B cell (primary cell): ENCODE data around the gene HDAC11. TPM values are rescaled to one million over a fixed set of nuclear protein-coding genes. Genes with fewer than 3 reads are reported as not detected.

Experiments
- ATAC-seq: fragments of 200-7000 bp; cut with Tn5 transposase; one replicate; pipeline ENCODE4 v1.10.0; 2021; ENCODE audit warnings: low read depth, mild to moderate bottlenecking, moderate number of reproducible peaks, moderate library complexity
- CTCF ChIA-PET: fragments of 350-600 bp; sonication (Branson Sonifier 250); formaldehyde crosslinking; loops from one replicate; lab custom pipeline; 2021; ENCODE audit warnings: antibody characterized with exemption, inconsistent platforms; lab: Charles Lee
- POLR2A ChIA-PET: fragments of 350-600 bp; sonication (Branson Sonifier 250); formaldehyde crosslinking; loops from one replicate; lab custom pipeline; 2021; ENCODE audit warnings: antibody characterized with exemption; lab: Charles Lee
- DNase-seq: peaks from one replicate; pipeline ENCODE4 v3.0.0; 2013
- H2AFZ ChIP-seq: 2 replicates; pipeline ENCODE4 v1.6.1; 2012; ENCODE audit warnings: mild to moderate bottlenecking, low read depth, low read length; ENCODE audit not compliant: insufficient read depth, poor library complexity, severe bottlenecking
- H3K27ac ChIP-seq, 2 donors: 1 replicate in 1 of 2; 2 replicates in 1 of 2; pipeline ENCODE4 v1.5.1; 2012 to 2013; ENCODE audit warnings: low read length in 2 of 2, mild to moderate bottlenecking in 2 of 2, moderate library complexity in 1 of 2
- H3K27me3 ChIP-seq, 4 experiments: fragments of 200-600 bp in 1 of 4; sonication (generic) in 1 of 4; replicated peaks in 1 of 4; 1 replicate in 2 of 4; 2 replicates in 2 of 4; pipeline versions ENCODE4 v1.6.1 to v1.7.0; 2013 to 2016; ENCODE audit warnings: low read length in 3 of 4, mild to moderate bottlenecking in 2 of 4, mixed read lengths in 1 of 4, moderate library complexity in 1 of 4; ENCODE audit not compliant: insufficient read depth in 4 of 4, control insufficient read depth in 3 of 4; ENCODE audit errors: control extremely low read depth in 1 of 4
- H3K36me3 ChIP-seq, 2 experiments: replicated peaks in 1 of 2; 1 replicate in 1 of 2; 2 replicates in 1 of 2; pipeline versions ENCODE4 v1.6.1 to v1.7.1; 2013; ENCODE audit warnings: low read length in 1 of 2; ENCODE audit not compliant: insufficient read depth in 2 of 2, control insufficient read depth in 1 of 2; ENCODE audit errors: control extremely low read depth in 1 of 2, extremely low read depth in 1 of 2
- H3K4me1 ChIP-seq, 2 donors: fragments of 200-600 bp in 1 of 2; sonication (generic) in 1 of 2; 1 replicate in 1 of 2; 2 replicates in 1 of 2; pipeline versions ENCODE4 v1.5.1 to v1.6.1; 2013 to 2017; ENCODE audit warnings: low read length in 2 of 2; ENCODE audit not compliant: control insufficient read depth in 2 of 2, insufficient read depth in 2 of 2
- H3K4me2 ChIP-seq: replicated peaks from 2 replicates; pipeline ENCODE3; 2012; ENCODE audit warnings: mild to moderate bottlenecking, low read depth, low read length; ENCODE audit not compliant: poor library complexity, severe bottlenecking
- H3K4me3 ChIP-seq, 5 experiments: fragments of 200-600 bp in 1 of 5; sonication (generic) in 1 of 5; 1 replicate in 3 of 5; 2 replicates in 2 of 5; pipeline versions ENCODE4 v1.5.1 to v1.7.0; 2011 to 2016; ENCODE audit warnings: low read length in 4 of 5, mild to moderate bottlenecking in 4 of 5, low read depth in 2 of 5, control low read depth in 1 of 5, moderate library complexity in 1 of 5; ENCODE audit not compliant: insufficient read depth in 1 of 5; ENCODE audit errors: control extremely low read depth in 1 of 5, extremely low read depth in 1 of 5
- H3K79me2 ChIP-seq: fragments of 200-600 bp; sonication (generic); one replicate; pipeline ENCODE4 v1.6.0; 2016; ENCODE audit warnings: low read length; ENCODE audit not compliant: control insufficient read depth, insufficient read depth
- H3K9ac ChIP-seq: fragments of 200-600 bp; sonication (generic); 2 replicates; pipeline ENCODE4 v1.6.1; 2017; ENCODE audit warnings: mild to moderate bottlenecking, low read length, moderate library complexity
- H3K9me3 ChIP-seq, 3 donors: one replicate each; pipeline versions ENCODE4 v1.6.1 to v1.7.1; 2013; ENCODE audit warnings: low read length in 2 of 3; ENCODE audit not compliant: control insufficient read depth in 2 of 3, insufficient read depth in 1 of 3; ENCODE audit errors: control extremely low read depth in 1 of 3
- H4K20me1 ChIP-seq: 2 replicates; pipeline ENCODE4 v1.6.0; 2012; ENCODE audit warnings: mild to moderate bottlenecking, low read length; ENCODE audit not compliant: insufficient read depth, control insufficient read depth, poor library complexity, severe bottlenecking
- H3K27ac Mint-ChIP-seq: one replicate; pipeline ENCODE4 v1.8.0; 2021; ENCODE audit warnings: mixed read lengths
- H3K27me3 Mint-ChIP-seq: one replicate; pipeline ENCODE4 v1.8.0; 2021; ENCODE audit warnings: mixed read lengths
- H3K4me1 Mint-ChIP-seq: one replicate; pipeline ENCODE4 v1.8.0; 2021; ENCODE audit warnings: mixed read lengths
- H3K4me3 Mint-ChIP-seq: one replicate; pipeline ENCODE4 v1.8.0; 2021; ENCODE audit warnings: mixed read lengths
- H3K9me3 Mint-ChIP-seq: one replicate; pipeline ENCODE4 v1.8.0; 2022; ENCODE audit warnings: mixed read lengths; ENCODE audit not compliant: insufficient read depth
- EZH2 ChIP-seq: IDR thresholded peaks from 2 replicates; pipeline ENCODE4 v1.6.1; 2012; ENCODE audit warnings: borderline replicate concordance, low read depth, mild to moderate bottlenecking, moderate library complexity, low read length; ENCODE audit not compliant: insufficient read depth, poor library complexity, severe bottlenecking
- WGBS: methylation state at CpG from one replicate; pipeline ENCODE4 v1.1.5; 2013; ENCODE audit warnings: missing lambda C conversion rate; ENCODE audit not compliant: insufficient coverage; 5-methylcytosine and 5-hydroxymethylcytosine counted together
- intact Hi-C: fragments of 100-400 bp; cut with micrococcal nuclease; formaldehyde crosslinking; loops from one replicate; pipeline ENCODE4 v1.10.0; 2022
- polyA plus RNA-seq: library from polyadenylated mRNA; depleted of rRNA; stranded (reverse); fragments of >200 nt; gene quantifications from 2 replicates; pipeline ENCODE4 v1.2.3, GENCODE V29; 2012
- total RNA-seq, 2 donors: library from RNA; stranded (reverse); fragments of 120-200 nt in 1 of 2; gene quantifications; 1 replicate in 1 of 2; 2 replicates in 1 of 2; pipeline versions ENCODE4 v1.2.3 to v1.2.4, GENCODE V29; 2013 to 2022
- TF ChIP-seq, protein P1 (sequence below): fragments of 200-600 bp; IDR thresholded peaks from one replicate; pipeline ENCODE4 v1.8.0; 2022; ENCODE audit warnings: antibody characterized with exemption, mild to moderate bottlenecking

HDAC11 gene
- total and polyA plus RNA-seq, 2 donors (not counting 1 experiment from before 2014, with no cell fraction given) = 0.76 to 5.5 TPM

DNA sequence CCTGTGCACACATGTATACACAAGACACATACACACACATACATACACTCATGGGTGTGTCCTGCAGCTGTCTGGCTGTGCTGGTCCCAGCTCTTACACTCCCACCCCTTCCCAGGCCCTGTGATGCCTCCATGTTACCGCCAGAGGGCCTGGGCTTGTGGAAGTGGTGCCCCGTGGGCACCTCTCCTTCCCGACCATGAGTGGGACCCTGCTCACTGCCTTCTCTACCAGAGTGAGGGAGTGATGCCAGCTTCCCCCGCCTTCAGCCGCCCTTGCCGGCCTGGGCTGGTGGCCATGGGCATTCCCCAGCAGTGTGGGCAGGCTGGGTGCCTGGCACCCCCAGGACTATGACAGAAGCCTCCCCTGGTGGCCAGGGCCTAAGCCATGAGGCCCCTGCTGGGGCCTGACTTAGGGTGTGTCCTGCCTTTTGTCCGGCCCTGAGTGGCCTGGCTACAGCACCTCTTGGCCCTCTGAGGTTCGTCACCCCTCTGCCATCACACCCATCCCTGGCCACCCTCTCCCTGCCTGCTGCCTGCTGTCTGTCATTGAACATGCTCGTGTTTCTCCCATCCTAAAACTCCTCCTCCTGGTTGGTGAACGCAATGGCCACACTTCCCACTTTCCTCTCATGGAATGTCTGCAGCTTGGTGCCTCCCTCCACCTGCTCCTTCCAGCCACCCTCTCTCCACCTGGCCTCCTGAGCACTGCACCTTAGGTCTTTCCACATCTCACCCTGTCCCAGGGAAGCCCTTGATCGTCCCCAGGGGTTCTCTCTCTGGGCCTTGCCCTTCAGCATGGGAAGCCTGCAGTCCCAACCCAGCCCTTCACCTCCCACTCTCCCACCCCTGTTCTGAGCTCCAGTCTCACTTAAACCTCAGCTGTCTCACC, 14.6 kb downstream of the HDAC11 start:
- no peaks in the 10 kb centered on the region for H3K79me2 ChIP-seq
- no peak overlapping the region for H3K27ac ChIP-seq
- no peaks in the 10 kb centered on the region for H3K9me3 Mint-ChIP-seq
- H3K27ac Mint-ChIP-seq = no peak overlapping the region
- TF ChIP-seq EZH2 = no peak
- TF ChIP-seq, protein P1, sequence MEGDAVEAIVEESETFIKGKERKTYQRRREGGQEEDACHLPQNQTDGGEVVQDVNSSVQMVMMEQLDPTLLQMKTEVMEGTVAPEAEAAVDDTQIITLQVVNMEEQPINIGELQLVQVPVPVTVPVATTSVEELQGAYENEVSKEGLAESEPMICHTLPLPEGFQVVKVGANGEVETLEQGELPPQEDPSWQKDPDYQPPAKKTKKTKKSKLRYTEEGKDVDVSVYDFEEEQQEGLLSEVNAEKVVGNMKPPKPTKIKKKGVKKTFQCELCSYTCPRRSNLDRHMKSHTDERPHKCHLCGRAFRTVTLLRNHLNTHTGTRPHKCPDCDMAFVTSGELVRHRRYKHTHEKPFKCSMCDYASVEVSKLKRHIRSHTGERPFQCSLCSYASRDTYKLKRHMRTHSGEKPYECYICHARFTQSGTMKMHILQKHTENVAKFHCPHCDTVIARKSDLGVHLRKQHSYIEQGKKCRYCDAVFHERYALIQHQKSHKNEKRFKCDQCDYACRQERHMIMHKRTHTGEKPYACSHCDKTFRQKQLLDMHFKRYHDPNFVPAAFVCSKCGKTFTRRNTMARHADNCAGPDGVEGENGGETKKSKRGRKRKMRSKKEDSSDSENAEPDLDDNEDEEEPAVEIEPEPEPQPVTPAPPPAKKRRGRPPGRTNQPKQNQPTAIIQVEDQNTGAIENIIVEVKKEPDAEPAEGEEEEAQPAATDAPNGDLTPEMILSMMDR = peak; percentile 39
- no peaks in the 10 kb centered on the region for H4K20me1 ChIP-seq
- WGBS = 76% methylated on average over 11 of the region's 11 CpGs
- no peak overlapping the region for H3K4me2 ChIP-seq
- no peaks in the 10 kb centered on the region for H3K27me3 ChIP-seq
- no peak overlapping the region for H2AFZ ChIP-seq
- no peaks in the 10 kb centered on the region for H3K9me3 ChIP-seq
- no peaks in the 10 kb centered on the region for H3K36me3 ChIP-seq
- DNase-seq (peak; percentile 41), ATAC-seq (peak; percentile 44)
- no peak overlapping the region for H3K9ac ChIP-seq
- H3K4me1 Mint-ChIP-seq = no peaks in the 10 kb centered on the region
- CTCF ChIA-PET = interaction anchor here (0.6 to 8.4 kb wide), 7 partner anchors 9 to 162 kb away, joined by 3 to 286 read pairs (median 7); partner anchors contain the start of gene HDAC11
- intact Hi-C loops = no loop called here
- H3K4me3 ChIP-seq = no peak overlapping the region
- H3K27me3 Mint-ChIP-seq = no peaks in the 10 kb centered on the region
- no peak overlapping the region for H3K4me3 Mint-ChIP-seq
- H3K4me1 ChIP-seq = no peaks in the 10 kb centered on the region
- POLR2A ChIA-PET = no interaction called here

DNA sequence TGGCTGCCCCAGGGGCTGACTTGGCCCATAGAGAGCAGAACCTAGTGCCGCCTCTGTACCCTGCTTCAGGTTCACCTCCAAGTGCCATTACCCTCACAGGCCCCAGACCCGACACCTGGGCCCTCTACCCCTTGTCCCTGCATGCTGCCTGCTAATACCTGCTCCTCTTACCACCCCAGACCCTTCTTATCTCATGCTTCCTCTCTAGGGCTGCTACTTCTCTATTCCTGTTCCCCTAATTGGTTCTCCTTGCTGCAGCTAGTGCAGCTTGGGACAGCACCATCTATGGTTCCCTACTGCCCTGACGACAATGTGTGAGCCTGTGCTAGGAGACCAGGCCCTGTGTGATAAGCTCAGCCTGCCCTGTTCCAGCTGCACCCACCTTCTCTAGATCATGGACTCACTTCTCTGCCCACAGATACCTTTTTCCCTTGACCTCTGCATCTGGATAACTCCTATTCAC, 15.3 kb downstream of the HDAC11 start:
- H3K4me2 ChIP-seq = no peak overlapping the region
- 90% methylated on average over 3 of the region's 3 CpGs for WGBS
- no peaks in the 10 kb centered on the region for H3K9me3 Mint-ChIP-seq
- intact Hi-C loops = no loop called here
- H3K4me3 ChIP-seq = no peak overlapping the region
- no peaks in the 10 kb centered on the region for H3K36me3 ChIP-seq
- H3K27me3 ChIP-seq = no peaks in the 10 kb centered on the region
- H3K27ac Mint-ChIP-seq = no peak overlapping the region
- CTCF ChIA-PET = interaction anchor here (1.0 to 8.4 kb wide), 8 partner anchors 13 to 162 kb away, joined by 3 to 286 read pairs (median 6); partner anchors contain the start of gene HDAC11
- H3K9me3 ChIP-seq = no peaks in the 10 kb centered on the region
- DNase-seq (no peak), ATAC-seq (no peak)
- H3K27me3 Mint-ChIP-seq = no peaks in the 10 kb centered on the region
- TF ChIP-seq, protein P1 = no peak
- no peak for TF ChIP-seq EZH2
- no peak overlapping the region for H3K9ac ChIP-seq
- H3K4me1 Mint-ChIP-seq = no peaks in the 10 kb centered on the region
- H4K20me1 ChIP-seq = no peaks in the 10 kb centered on the region
- no peak overlapping the region for H3K4me3 Mint-ChIP-seq
- no peaks in the 10 kb centered on the region for H3K4me1 ChIP-seq
- H3K79me2 ChIP-seq = no peaks in the 10 kb centered on the region
- H2AFZ ChIP-seq = no peak overlapping the region
- POLR2A ChIA-PET = no interaction called here
- H3K27ac ChIP-seq = no peak overlapping the region
